GM12878 (cell line): Measurements from ENCODE around the gene ZFPM1. TPM values are rescaled to one million over a fixed set of nuclear protein-coding genes. Genes with fewer than 3 reads are reported as not detected.

Source experiments
- ATAC-seq: fragments of 200-7000 bp; cut with Tn5 transposase; 3 replicates; pipeline ENCODE4 v1.9.1; 2020; ENCODE audit warnings: mild to moderate bottlenecking, moderate library complexity
- BruUV-seq: library from RNA; stranded (reverse); fragments of 400-500 nt; replicated peaks from 2 replicates; lab custom pipeline; 2021; lab: Mats Ljungman, UMichigan
- CTCF ChIA-PET: fragments of 300-600 bp; sonication (Branson Sonifier 250); formaldehyde crosslinking; extraction: SDS; loops from one replicate; lab custom pipeline; 2021; ENCODE audit warnings: inconsistent platforms; lab: Yijun Ruan, JAX
- POLR2A ChIA-PET: fragments of 350-600 bp; formaldehyde crosslinking; extraction: SDS; loops from one replicate; lab custom pipeline; 2021; ENCODE audit warnings: inconsistent platforms; lab: Charles Lee
- RAD21 ChIA-PET: fragments of 300-600 bp; sonication (Branson Sonifier 250); formaldehyde crosslinking; loops from one replicate; lab custom pipeline; 2023; ENCODE audit warnings: antibody characterized with exemption; ENCODE audit not compliant: unreplicated experiment; lab: Charles Lee
- SMC1A ChIA-PET: fragments of 300-600 bp; sonication (Branson Sonifier 250); formaldehyde crosslinking; loops from one replicate; lab custom pipeline; 2023; ENCODE audit not compliant: unreplicated experiment, uncharacterized antibody; lab: Charles Lee
- DNase-seq: peaks from one replicate; pipeline ENCODE4 v3.0.0-alpha.2; 2011; ENCODE audit warnings: low read depth, low spot score
- FAIRE-seq: peaks from 3 replicates; lab custom pipeline; 2011; peaks lifted over from hg19 to GRCh38; lab: Jason Lieb, UNC
- H2AFZ ChIP-seq: 2 replicates; pipeline ENCODE4 v1.6.0; 2011; ENCODE audit warnings: low read depth, low read length, control low read depth; ENCODE audit not compliant: control insufficient read depth
- H3K27ac ChIP-seq: 2 replicates; pipeline ENCODE4 v1.5.1; 2011; ENCODE audit warnings: control low read depth; ENCODE audit not compliant: control insufficient read depth, insufficient read depth
- H3K27me3 ChIP-seq, 2 experiments: replicated peaks in 1 of 2; 2 replicates each; pipeline versions ENCODE4 v1.6.0 to v1.6.1; 2011; ENCODE audit warnings: low read length in 1 of 2; ENCODE audit not compliant: control insufficient read depth in 2 of 2, insufficient read depth in 2 of 2
- H3K36me3 ChIP-seq, 2 experiments: 2 replicates each; pipeline ENCODE4 v1.5.1; 2011; ENCODE audit warnings: low read length in 1 of 2; ENCODE audit not compliant: control insufficient read depth in 2 of 2, insufficient read depth in 2 of 2
- H3K4me1 ChIP-seq: 2 replicates; pipeline ENCODE4 v1.6.1; 2011; ENCODE audit warnings: mild to moderate bottlenecking, low read length, moderate library complexity, mixed read lengths; ENCODE audit not compliant: control insufficient read depth, insufficient read depth
- H3K4me2 ChIP-seq: 2 replicates; pipeline ENCODE4 v1.6.0; 2011; ENCODE audit warnings: control low read depth; ENCODE audit not compliant: control insufficient read depth, insufficient read depth
- H3K4me3 ChIP-seq: fragments of 200-600 bp; sonication (generic); 2 replicates; pipeline ENCODE4 v1.5.1; 2016
- H3K79me2 ChIP-seq: 2 replicates; pipeline ENCODE4 v1.6.0; 2011; ENCODE audit warnings: low read length; ENCODE audit not compliant: control insufficient read depth, insufficient read depth
- H3K9ac ChIP-seq: 2 replicates; pipeline ENCODE4 v1.8.0; 2011; ENCODE audit warnings: low read length, control low read depth, mixed read lengths; ENCODE audit not compliant: control insufficient read depth, insufficient read depth
- H3K9me3 ChIP-seq: replicated peaks from 3 replicates; pipeline ENCODE4 v1.5.1; 2011; ENCODE audit warnings: mild to moderate bottlenecking, low read length; ENCODE audit not compliant: control insufficient read depth, insufficient read depth
- H4K20me1 ChIP-seq: 2 replicates; pipeline ENCODE4 v1.6.0; 2011; ENCODE audit not compliant: control insufficient read depth, insufficient read depth
- BHLHE40 ChIP-seq, 2 experiments: fragments of 450-650 bp in 1 of 2; IDR thresholded peaks; 2 replicates each; pipeline ENCODE4 v1.6.1; 2011 to 2017; ENCODE audit warnings: low read depth in 2 of 2, borderline replicate concordance in 1 of 2, improper control_type of control experiment in 1 of 2, low read length in 1 of 2, mild to moderate bottlenecking in 1 of 2
- CREB1 ChIP-seq: IDR thresholded peaks from 2 replicates; pipeline ENCODE4 v1.6.1; 2012; ENCODE audit warnings: low read depth, mild to moderate bottlenecking, inconsistent platforms
- EGR1 ChIP-seq, 2 experiments: IDR thresholded peaks; 1 replicate in 1 of 2; 2 replicates in 1 of 2; pipeline ENCODE4 v1.6.1; 2011 to 2012; ENCODE audit warnings: low read depth in 2 of 2, low read length in 2 of 2, borderline replicate concordance in 1 of 2, mild to moderate bottlenecking in 1 of 2, moderate library complexity in 1 of 2
- HCFC1 ChIP-seq: fragments of 150-350 bp; IDR thresholded peaks from 2 replicates; pipeline ENCODE4 v1.6.1; 2014; ENCODE audit warnings: low read length
- NR2F1 ChIP-seq: fragments of 450-650 bp; conservative IDR thresholded peaks from 2 replicates; pipeline ENCODE4 v1.6.1; 2017; ENCODE audit warnings: mild to moderate bottlenecking
- POU2F2 ChIP-seq: IDR thresholded peaks from 3 replicates; pipeline ENCODE4 v1.6.1; 2011; ENCODE audit warnings: low read depth, mild to moderate bottlenecking, low read length, borderline replicate concordance
- RAD21 ChIP-seq: IDR thresholded peaks from 2 replicates; pipeline ENCODE4 v1.6.1; 2011; ENCODE audit warnings: mild to moderate bottlenecking, low read depth, low read length, moderate library complexity; ENCODE audit not compliant: insufficient read depth
- RB1 ChIP-seq: fragments of 450-650 bp; formaldehyde crosslinking; IDR thresholded peaks from 2 replicates; pipeline ENCODE4 v1.6.1; 2017; ENCODE audit warnings: mild to moderate bottlenecking, borderline replicate concordance
- RBBP5 ChIP-seq: fragments of 200-600 bp; sonication (generic); conservative IDR thresholded peaks from 2 replicates; pipeline ENCODE4 v1.6.1; 2016
- STAT1 ChIP-seq: fragments of 450-650 bp; conservative IDR thresholded peaks from 2 replicates; pipeline ENCODE4 v1.6.1; 2014; ENCODE audit warnings: antibody characterized with exemption, mild to moderate bottlenecking
- TCF3 ChIP-seq: IDR thresholded peaks from 2 replicates; pipeline ENCODE4 v1.6.1; 2012; ENCODE audit warnings: low read depth, mild to moderate bottlenecking, low read length, borderline replicate concordance; ENCODE audit not compliant: insufficient read depth
- USF1 ChIP-seq: IDR thresholded peaks from 2 replicates; pipeline ENCODE4 v1.6.1; 2011; ENCODE audit warnings: borderline replicate concordance, low read depth, mild to moderate bottlenecking, moderate library complexity, mixed read lengths, low read length; ENCODE audit not compliant: insufficient read depth; ENCODE audit errors: extremely low read length
- ZBED1 ChIP-seq: IDR thresholded peaks from 2 replicates; pipeline ENCODE4 v1.6.1; 2016; ENCODE audit warnings: borderline replicate concordance
- ZNF207 ChIP-seq: fragments of 450-650 bp; IDR thresholded peaks from 2 replicates; pipeline ENCODE4 v1.6.1; 2014; ENCODE audit warnings: antibody characterized with exemption, mild to moderate bottlenecking, borderline replicate concordance
- ZNF622 ChIP-seq: fragments of 450-650 bp; IDR thresholded peaks from 2 replicates; pipeline ENCODE4 v1.6.1; 2017; ENCODE audit warnings: mild to moderate bottlenecking, inconsistent platforms
- WGBS: methylation state at CpG from one replicate; pipeline ENCODE4 v1.1.6; 2016; ENCODE audit warnings: low lambda C conversion rate; ENCODE audit not compliant: insufficient replicate concordance, insufficient coverage; ENCODE audit errors: missing lambda C conversion rate; 5-methylcytosine and 5-hydroxymethylcytosine counted together
- in situ Hi-C: fragments of 300-500 bp; cut with MboI; formaldehyde crosslinking; loops from 9 replicates; pipeline ENCODE4 v1.14.3; 2018; ENCODE audit warnings: mixed read lengths
- intact Hi-C: fragments of 100-400 bp; cut with micrococcal nuclease; formaldehyde crosslinking; loops from one replicate; pipeline ENCODE4 v1.14.2; 2022; ENCODE audit not compliant: unreplicated experiment
- polyA plus RNA-seq, 11 experiments: library from polyadenylated mRNA; depleted of rRNA in 4 of 11; unstranded in 6 of 11; stranded (reverse) in 5 of 11; fragments of >200 nt; fragmentation: Nextera tagmentation in 4 of 11; fragmentation: Illumina TruSeq in 1 of 11; extraction: Ambion mirVana in 4 of 11; extraction: Trizol in 1 of 11; gene quantifications; 1 replicate in 1 of 11; 2 replicates in 10 of 11; pipeline versions ENCODE4 v1.2.1 to v1.2.3, GENCODE V29; 2011 to 2016; ENCODE audit warnings: inconsistent platforms in 2 of 11, missing spikeins in 2 of 11, low read depth in 1 of 11
- total RNA-seq, 4 experiments: library from RNA; depleted of rRNA in 3 of 4; stranded (reverse); fragments of >200 nt in 3 of 4; fragmentation: Illumina TruSeq in 1 of 4; extraction: Trizol in 1 of 4; gene quantifications; 2 replicates each; pipeline versions ENCODE4 v1.2.1 to v1.2.3, GENCODE V29; 2013 to 2021
- TF ChIP-seq, protein P1 (sequence below): fragments of 450-650 bp; IDR thresholded peaks from 2 replicates; pipeline ENCODE4 v1.6.1; 2017; ENCODE audit warnings: antibody characterized with exemption, mild to moderate bottlenecking, moderate library complexity
- TF ChIP-seq, protein P2 (sequence below): IDR thresholded peaks from 2 replicates; pipeline ENCODE4 v1.6.1; 2011; ENCODE audit warnings: mild to moderate bottlenecking, low read depth, low read length, moderate library complexity; ENCODE audit not compliant: insufficient replicate concordance

ZFPM1 gene
- total and polyA plus RNA-seq, 10 of the 15 experiments (the other 5 are each of a cell fraction or from before 2014, with no cell fraction given) = 0.02 to 5.1 (median 0.30) TPM

DNA sequence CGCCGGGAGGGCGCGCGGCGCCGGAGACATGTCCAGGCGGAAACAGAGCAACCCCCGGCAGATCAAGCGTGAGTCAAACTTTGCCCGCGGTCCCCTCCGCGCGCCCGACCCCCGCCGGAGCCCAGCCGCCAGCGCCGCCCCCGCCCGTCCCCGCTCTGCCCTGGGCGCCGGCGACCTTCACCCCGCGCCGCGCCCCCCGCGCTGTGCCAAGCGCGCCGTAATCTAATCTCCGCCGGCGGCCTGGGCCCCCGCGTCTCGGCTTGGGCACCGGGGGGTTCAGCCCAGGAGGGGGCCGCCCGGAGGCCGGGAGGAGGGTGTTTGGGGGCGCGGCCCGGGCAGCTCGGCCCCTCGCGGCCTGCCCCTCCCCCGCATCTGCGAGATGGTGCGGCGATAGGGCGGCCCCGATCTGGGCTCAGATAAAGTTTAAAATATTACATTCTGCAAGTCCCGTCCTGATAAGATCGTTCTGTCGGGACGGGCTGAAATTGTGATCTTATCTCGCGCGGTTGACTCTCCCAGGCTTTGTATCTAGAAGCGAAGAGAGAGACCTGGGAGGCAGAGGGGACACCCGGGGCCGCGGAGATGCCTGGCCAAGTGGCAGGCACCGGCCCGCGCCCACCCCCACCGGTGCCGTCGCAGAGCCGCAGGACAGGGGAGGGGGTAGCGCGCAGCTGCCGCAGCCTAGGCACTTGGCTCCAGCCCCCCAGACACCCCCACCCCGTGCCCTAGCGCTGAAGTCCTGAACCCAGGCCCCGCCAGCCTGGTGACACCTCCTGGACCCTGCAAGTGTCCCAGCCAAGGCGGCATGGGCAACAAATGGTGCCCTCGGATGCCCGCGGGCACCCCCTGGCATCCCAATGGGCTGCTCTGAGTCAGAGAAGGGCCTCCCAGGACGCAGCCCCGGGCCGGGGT lies 787 bp downstream of the ZFPM1 start:
- H3K79me2 ChIP-seq = peaks cover 22% of the 10 kb centered on the region
- no peaks in the 10 kb centered on the region for H4K20me1 ChIP-seq
- peaks cover 0 to 2% of the 10 kb centered on the region in 2 experiments; a peak in 1 of 4 replicates for H3K27me3 ChIP-seq
- H3K9ac ChIP-seq = peak overlapping the region; percentile 92; the same call in 1 of the 2 replicates
- peak overlapping the region; percentile 95 for H3K4me2 ChIP-seq
- H3K27ac ChIP-seq = peak overlapping the region; percentile 75
- CTCF ChIA-PET = interaction anchor here (0.7 kb wide), 1 partner anchor 567 kb away, joined by 4 read pairs; no protein-coding TSS in a partner anchor
- H3K9me3 ChIP-seq = no peaks in the 10 kb centered on the region
- H3K36me3 ChIP-seq = no peaks in the 10 kb centered on the region
- BruUV-seq = TSS peak; percentile 49
- H2AFZ ChIP-seq = no peak overlapping the region
- RAD21 ChIA-PET = no interaction called here
- no peak for ATAC-seq
- intact Hi-C loops = loop anchor here (10.0 kb wide), 1 partner anchor 1069 kb away; the partner anchor contains the start of gene FBXO31
- SMC1A ChIA-PET = interaction anchor here (0.7 to 1.0 kb wide), 2 partner anchors 12 to 14 kb away, joined by 3 to 6 read pairs; no protein-coding TSS in a partner anchor
- peak; percentile 79 for FAIRE-seq
- WGBS = 2% methylated on average over 27 of the region's 89 CpGs
- peaks cover 25% of the 10 kb centered on the region for H3K4me1 ChIP-seq
- in situ Hi-C loops = loop anchor here (5.0 to 10.0 kb wide), 2 partner anchors 113 to 331 kb away; partner anchors contain the start of gene PIEZO1
- no peak for DNase-seq
- POLR2A ChIA-PET = interaction anchor here (0.6 to 0.7 kb wide), 2 partner anchors 27 to 209 kb away, joined by 3 read pairs; no protein-coding TSS in a partner anchor
- peak overlapping the region; percentile 86 for H3K4me3 ChIP-seq
- TF ChIP-seq CREB1 = no peak
- TF ChIP-seq, protein P1, sequence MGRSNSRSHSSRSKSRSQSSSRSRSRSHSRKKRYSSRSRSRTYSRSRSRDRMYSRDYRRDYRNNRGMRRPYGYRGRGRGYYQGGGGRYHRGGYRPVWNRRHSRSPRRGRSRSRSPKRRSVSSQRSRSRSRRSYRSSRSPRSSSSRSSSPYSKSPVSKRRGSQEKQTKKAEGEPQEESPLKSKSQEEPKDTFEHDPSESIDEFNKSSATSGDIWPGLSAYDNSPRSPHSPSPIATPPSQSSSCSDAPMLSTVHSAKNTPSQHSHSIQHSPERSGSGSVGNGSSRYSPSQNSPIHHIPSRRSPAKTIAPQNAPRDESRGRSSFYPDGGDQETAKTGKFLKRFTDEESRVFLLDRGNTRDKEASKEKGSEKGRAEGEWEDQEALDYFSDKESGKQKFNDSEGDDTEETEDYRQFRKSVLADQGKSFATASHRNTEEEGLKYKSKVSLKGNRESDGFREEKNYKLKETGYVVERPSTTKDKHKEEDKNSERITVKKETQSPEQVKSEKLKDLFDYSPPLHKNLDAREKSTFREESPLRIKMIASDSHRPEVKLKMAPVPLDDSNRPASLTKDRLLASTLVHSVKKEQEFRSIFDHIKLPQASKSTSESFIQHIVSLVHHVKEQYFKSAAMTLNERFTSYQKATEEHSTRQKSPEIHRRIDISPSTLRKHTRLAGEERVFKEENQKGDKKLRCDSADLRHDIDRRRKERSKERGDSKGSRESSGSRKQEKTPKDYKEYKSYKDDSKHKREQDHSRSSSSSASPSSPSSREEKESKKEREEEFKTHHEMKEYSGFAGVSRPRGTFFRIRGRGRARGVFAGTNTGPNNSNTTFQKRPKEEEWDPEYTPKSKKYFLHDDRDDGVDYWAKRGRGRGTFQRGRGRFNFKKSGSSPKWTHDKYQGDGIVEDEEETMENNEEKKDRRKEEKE = no peak
- no peak for TF ChIP-seq USF1
- TF ChIP-seq ZNF207 = no peak
- TF ChIP-seq POU2F2 = 0 out of 3 replicates have a peak, but pooled peaks have one; percentile 2
- no peak for TF ChIP-seq ZBED1
- 0 out of 4 replicates have a peak, but pooled peaks of 1 of the 2 experiments have one; percentile 3 for TF ChIP-seq BHLHE40 (IDR thresholded peaks at IDR 0.05; ENCODE audit: borderline replicate concordance in 1 of 2, low read depth in 2 of 2, low read length in 1 of 2)
- TF ChIP-seq HCFC1 = no peak
- TF ChIP-seq TCF3 = no peak
- TF ChIP-seq NR2F1 = 0 out of 2 replicates have a peak, but pooled peaks have one; percentile 39
- TF ChIP-seq ZNF622 = no peak
- TF ChIP-seq STAT1 = no peak
- no peak for TF ChIP-seq EGR1 (IDR thresholded peaks at IDR 0.05; ENCODE audit: borderline replicate concordance in 1 of 2, low read depth in 2 of 2, low read length in 2 of 2)
- no peak for TF ChIP-seq RAD21
- TF ChIP-seq, protein P2, sequence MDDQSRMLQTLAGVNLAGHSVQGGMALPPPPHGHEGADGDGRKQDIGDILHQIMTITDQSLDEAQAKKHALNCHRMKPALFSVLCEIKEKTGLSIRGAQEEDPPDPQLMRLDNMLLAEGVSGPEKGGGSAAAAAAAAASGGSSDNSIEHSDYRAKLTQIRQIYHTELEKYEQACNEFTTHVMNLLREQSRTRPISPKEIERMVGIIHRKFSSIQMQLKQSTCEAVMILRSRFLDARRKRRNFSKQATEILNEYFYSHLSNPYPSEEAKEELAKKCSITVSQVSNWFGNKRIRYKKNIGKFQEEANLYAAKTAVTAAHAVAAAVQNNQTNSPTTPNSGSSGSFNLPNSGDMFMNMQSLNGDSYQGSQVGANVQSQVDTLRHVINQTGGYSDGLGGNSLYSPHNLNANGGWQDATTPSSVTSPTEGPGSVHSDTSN = no peak
- no peak for TF ChIP-seq RB1
- no peak for TF ChIP-seq RBBP5
